ENCODE data around the gene PLEKHA6.

The PLEKHA6 gene

DNA sequence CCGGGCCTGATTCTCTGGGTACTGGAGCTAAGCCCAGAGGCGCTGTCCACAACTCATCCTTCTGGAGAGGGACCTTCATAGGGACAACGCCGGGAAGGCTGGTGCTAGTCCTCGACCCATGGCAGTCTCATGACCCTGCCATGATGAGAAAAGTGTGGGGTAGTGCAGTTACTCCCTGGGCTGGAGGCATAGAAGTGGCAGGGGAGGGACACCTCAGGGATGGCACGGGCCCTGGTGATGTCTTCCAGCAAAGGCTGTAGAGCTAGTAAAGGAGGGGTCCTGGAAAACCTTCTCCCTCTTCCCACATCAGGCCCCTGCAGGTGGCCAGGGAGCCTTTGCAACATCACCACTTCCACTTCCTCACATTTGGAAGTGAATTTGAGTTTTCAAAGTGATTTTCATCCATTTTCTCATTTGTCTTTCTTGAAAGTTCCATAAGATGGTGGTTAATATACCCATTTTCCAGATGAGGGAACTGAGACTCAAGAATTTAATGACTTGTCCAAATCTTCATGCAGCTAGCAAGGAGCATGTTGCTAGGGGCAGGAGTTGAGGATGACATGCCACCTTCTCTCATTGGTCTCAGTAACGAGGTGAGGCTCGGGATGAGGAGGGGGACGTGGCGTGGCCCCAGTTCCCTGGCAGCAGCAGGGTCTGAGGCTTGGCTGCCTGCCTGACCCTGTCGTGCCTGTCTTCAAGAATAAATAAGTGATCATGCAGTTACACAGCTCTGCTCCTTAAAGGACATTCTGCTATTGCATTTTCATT lies 142.7 kb downstream of the PLEKHA6 start:
- DNase-seq (ENCODE audit: low spot score) = no peak

DNA sequence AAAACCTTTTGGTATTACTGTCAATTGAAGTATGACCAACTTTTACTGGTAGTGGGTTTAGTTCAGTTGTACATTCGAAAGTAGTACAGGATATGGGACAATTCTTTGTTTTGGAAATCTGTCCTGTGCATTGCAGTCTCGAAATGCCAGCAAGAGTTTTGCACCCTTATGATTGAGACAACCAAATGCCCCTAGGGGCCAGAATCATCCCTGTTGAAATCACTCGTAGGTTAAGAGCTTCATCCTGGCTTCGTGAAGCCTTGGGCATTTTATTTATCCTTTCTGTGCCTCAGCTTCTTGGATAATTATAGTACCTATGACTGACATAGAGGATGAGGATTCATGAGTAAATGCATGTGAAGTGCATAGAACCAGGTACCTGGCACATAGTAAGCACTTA lies 143.5 kb downstream of the PLEKHA6 start:
- no peak for DNase-seq (ENCODE audit: low spot score)

DNA sequence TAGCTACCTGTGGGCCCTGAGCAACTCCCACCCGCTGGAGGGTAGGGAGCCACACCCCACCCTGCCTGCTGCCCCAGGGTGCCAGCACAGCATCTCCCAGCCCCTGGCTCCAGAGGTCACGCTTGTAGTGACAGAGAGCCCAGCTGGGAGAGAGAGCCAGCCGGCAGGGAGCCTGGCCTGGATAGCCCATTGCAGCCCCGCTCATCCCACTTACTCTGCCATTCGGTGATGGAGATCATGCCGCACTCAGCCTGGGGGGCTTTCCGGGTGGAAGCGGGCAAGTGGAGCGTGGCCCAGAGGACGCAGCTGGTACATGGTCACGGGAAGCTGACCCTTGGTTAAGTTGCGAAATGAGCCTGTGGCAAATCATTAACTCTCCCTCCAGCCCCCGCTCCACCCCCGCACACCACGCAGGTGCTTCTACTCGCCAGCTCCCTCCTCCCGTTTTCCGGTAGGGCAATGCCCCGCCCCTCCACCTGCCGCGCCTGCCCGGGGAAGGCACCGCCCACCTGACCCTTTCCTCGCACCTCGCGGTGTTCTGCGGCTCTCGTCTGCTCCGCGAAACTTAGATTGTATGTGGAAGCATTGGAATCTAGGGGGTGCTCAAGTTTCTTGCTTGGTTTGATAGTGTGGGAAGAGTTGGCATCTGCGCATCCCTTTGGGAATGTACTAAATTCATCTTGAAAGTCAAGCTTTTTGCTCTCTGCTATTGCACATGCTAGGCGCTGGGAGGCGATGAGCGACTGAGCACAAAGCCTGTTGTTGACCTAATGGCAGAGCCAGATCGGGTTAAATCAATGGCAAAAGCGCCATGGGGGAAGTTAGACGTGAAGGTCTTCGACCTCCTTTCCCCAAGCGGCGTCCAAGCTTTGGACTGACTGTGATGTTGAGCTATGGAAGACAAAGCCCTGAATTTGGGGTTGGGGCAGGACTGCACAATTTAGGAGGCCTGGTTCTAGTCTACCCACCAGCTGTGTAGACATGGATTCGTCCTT lies 145.8 kb downstream of the PLEKHA6 start, which contains the start of gene GOLT1A:
Gene GOLT1A, minus strand, starts transcription at position 321 of the 995 bp plus-strand sequence. Its CDS starts 82 bp downstream, at position 239.
- peak; percentile 57 for DNase-seq (ENCODE audit: low spot score)

DNA sequence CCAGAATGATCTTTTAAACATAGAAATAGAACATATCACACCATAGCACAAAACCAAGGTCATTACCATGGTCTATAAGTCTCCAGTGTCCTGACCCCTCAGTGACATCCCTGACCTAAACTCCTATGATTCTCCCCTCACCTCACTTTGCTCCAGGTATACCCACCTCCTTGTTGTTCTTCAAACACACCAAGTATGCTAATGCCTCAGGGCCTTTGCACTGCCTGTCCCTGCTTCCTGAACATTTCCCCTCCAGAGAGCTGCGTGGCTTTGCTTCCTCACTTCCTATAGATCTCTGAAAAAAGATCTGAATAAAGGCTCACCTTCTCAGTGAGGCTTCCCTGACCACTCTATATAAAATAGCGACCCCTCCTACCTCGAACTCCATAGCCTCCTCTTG lies 147.0 kb downstream of the PLEKHA6 start:
- DNase-seq (ENCODE audit: low spot score) = no peak

DNA sequence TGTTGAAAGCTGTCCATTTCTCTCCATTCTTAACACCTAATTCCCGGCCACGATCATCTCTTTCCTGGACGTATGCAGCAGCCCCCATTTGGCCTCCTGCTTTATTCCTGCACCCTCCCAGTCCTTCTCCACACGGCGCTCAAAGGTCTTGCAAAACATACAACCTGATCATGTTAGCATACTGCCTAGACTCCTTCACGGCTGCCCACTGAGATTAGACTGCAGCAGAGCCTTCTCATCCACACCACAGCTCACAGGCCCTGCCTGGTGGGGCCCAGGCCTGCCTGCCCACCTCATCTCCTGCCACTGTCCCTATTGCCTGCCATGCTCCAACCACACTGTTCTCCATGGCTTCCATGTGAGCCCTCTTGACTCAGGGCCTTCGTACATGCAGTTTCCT lies 148.7 kb downstream of the PLEKHA6 start:
- no peak for DNase-seq (ENCODE audit: low spot score)

DNA sequence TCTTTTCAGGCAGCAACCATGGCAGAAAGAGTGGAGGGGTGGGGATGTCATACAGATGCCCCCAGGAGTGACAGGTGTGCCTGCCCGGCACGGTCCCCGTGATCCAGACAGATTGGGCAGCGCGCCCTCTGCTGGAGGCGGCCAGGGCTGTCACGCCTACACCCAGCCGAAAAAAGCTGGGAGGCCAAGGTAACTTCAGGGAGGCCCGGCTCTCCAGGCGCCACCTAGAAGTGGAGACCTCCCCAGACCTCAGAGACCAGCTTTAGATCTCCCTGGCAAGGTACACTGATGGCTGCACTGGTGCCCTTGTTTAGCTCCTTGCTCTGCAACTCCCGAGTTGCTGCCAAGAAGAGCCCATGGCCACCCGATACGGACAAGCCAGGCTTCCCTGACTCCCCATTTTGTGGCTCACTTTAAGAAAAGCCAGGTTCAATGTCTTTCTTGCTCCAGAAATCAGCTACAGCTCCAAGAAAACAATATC lies 152.6 kb downstream of the PLEKHA6 start:
- DNase-seq (ENCODE audit: low spot score) = peak; percentile 51

DNA sequence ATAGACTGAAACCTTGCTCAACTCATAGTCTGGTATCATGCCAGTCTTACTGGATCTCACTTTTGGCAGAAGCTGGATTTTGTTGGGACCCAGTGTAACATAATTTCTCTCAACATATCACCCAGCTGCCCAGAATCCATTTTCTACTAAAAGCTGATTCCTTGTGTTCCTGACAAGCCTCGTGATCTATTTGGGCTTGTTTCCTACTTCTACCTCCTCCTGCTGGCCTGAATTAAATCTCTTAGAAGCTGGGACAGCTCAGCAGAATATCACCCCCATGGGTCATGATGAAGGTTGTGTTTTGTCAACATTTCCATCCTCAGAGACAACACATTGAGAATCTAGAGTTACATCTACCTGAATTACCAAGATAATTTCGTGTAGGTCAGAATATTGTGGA lies 153.6 kb downstream of the PLEKHA6 start:
- DNase-seq (ENCODE audit: low spot score) = no peak

DNA sequence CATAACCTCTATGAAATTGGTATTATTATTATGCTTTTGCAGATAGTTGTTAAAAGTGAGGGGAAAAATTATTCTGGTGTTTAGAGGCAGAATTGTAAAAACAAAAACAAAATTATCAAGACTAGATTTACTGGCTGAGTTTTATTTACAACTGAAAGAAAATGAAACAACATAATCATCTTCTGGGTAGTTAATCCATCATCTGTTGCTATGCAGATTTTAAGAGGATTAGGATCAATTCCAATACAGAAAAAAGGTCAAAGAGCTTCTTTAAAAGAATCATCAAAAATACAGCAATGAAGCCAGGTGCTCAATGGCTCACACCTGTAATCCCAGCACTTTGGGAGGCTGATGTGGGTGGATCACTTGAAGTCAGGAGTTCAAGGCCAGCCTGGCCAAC lies 154.2 kb downstream of the PLEKHA6 start:
- DNase-seq (ENCODE audit: low spot score) = no peak

DNA sequence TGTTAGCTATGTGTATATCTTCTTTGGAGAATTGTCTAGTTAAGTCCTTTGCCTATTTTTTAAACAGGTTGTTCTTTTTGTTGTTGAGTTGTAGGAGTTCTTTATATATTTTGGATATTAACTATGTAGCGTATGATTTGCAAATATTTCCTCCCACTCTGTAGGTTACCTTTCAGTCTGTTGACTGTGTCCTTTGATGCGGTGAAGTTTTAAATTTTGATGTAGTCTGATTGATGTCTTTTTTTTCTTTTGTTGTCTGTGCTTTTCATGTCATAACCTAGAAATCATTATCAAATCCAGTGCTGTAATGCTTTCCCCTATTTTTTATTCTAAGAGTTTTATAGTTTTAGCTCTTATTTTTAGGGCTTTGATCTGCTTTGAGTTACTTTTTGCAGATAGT lies 154.8 kb downstream of the PLEKHA6 start:
- no peak for DNase-seq (ENCODE audit: low spot score)

DNA sequence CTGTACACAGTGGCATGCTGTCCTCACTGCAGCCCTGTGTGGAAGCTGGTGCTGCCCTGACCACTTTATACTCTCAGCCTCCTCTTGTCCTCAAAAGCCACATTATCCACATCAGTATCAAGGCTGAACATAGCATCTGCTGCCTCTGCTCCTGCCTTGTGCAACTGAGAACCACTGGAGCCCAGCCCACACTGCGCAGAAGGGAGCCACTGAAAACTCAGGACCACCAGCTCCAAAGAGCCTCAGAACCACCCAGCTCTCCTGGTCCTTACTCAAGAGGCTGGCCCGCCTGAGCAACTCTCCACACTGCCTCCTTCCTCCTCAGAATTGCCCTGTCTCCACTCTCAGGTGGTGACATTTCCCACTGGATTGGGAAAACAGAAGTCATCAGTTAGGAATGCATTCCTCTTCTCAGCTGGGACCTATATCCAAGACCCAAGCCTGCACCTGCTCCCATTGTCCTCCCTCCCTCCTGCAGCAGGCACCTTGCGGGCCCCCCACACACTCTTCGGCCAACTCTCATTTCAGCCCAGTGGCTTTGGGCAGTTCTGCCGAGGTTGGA lies 156.4 kb downstream of the PLEKHA6 start:
- no peak for DNase-seq (ENCODE audit: low spot score)

DNA sequence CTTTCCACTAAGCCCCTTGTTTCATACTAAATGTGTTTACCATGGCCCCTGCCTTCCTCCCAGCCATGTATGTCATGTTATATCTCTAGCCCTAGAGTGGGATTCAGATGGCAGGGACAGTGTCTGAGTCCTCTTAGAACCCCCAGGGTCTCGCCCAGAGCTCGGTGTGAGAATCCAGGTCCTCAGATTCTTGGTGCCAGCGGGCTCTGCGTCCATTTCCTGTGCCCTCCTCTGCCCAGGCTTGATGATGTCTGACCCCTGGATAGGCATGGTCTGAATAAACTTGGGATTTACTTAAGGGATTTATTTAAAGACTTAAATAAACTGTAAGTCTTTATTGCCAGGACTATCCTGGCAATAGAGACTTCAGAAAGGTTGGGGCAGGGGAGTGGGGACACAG lies 157.2 kb downstream of the PLEKHA6 start:
- no peak for DNase-seq (ENCODE audit: low spot score)

DNA sequence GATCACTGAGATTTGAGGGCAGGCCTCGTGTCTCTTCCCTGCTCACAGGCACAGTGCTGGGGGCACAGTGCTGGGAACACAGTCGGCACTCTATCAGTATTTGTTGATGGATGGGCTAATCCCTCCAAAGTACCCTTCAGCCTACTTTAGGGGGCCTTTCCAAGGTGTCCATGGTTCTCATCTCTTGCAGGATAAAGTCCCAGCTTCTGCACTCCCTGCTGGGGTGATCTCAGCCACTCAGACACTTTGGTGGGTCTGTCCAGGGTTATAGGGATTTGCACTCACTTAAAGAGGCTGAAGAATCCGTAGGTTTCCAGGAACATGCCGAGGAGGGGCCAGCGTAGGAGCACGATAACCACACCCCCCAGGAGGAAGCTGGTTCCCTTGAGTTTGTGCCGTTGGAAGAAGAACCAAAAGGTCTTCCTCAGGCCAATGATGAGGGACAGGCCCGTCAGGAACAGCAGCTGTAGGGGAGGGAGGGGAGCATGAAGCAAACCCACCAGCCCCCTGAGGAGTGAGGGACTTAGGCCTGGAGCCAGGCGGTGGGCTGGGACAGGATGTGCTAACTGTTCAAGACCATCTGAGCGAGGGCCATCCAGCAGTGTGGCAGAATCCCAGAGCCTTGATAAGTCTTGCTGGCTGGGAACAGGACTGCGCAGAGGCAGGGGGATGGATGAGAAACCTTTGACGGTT lies 158.2 kb downstream of the PLEKHA6 start:
- no peak for DNase-seq (ENCODE audit: low spot score)

DNA sequence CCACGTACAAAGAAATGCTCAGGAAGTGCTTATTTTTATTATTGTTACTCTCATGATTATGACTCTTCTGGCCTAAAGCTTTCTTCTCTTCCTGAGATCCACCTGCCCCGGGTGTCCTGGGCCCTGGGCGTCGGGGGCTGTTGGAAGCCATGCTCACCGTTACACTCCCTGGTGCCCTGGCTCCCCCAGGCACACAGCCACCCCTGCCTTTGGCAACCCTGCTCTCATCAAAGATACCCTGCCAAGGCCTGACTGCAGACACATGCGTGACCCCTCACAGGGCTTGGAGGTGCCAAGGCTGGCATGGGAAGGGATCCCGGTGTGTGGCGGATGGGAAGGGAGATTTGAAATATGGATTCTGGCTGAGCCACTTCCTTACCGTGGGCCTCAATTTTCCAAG lies 160.2 kb downstream of the PLEKHA6 start:
- no peak for DNase-seq (ENCODE audit: low spot score)

DNA sequence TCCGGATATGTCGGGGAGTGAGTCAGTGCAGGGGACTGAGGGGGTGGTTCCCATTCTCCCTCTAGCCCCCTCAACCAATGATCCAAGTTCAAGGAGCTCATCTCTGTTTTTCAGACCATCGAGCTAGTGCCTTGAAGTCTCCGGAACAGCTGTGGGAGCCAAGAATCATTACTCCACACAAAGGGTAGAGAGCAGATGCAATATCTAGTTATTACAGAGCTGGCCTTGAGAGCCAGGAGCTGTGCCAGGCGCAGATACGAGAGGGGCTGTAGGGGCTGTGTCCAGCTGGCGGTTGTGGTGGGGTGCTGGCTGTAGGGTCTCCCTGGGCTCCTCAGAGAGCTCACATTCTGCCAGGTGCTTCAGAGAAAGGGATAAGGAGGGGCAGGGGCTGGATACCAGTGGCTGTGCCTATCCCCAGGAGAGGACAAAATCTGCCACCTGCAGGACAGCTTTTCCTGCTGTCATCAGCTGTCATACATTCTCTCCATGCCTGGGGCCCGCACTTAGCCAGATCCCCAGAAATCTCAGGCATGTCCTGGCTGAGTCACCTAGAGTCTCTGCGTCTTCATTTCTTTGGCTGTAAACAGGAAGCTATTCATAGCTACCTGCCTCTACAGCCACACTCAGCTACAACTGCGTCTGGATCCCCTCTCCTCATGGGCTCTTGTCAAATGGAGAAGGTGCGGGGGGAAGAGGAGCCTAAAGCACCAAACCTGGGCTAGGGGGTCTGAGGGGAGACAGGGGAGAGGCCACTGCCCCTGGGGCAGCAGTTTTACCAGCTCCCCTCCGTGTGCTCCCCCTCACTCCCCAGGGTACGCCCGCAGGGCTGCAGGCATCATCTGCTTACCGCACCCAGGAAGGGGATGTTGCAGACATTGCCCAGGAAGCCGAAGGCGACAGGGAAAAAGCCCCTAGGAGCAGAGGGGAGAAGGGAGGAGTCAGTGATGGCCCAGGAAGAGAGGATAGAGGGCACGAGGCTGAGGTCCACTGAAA lies 161.1 kb downstream of the PLEKHA6 start:
- DNase-seq (ENCODE audit: low spot score) = no peak

DNA sequence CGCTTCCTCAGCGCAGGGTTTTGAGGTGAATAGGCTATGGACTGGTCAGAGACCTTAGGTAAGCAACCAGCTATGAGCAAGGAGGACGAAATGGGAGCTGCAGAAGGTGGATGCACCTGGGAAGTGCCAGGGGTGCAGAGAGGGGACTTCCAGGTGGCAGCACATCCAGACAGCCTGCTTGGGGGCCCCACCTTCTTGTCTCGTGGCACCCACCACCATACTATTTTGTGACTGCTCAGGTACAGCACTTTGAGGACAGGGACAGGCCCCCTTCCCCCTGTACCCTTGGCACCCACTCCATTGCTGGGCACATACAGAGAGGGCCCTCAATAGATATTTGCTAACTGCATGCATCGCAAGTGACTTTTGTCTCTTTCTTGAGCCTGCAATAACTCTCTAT lies 162.7 kb downstream of the PLEKHA6 start:
- no peak for DNase-seq (ENCODE audit: low spot score)

DNA sequence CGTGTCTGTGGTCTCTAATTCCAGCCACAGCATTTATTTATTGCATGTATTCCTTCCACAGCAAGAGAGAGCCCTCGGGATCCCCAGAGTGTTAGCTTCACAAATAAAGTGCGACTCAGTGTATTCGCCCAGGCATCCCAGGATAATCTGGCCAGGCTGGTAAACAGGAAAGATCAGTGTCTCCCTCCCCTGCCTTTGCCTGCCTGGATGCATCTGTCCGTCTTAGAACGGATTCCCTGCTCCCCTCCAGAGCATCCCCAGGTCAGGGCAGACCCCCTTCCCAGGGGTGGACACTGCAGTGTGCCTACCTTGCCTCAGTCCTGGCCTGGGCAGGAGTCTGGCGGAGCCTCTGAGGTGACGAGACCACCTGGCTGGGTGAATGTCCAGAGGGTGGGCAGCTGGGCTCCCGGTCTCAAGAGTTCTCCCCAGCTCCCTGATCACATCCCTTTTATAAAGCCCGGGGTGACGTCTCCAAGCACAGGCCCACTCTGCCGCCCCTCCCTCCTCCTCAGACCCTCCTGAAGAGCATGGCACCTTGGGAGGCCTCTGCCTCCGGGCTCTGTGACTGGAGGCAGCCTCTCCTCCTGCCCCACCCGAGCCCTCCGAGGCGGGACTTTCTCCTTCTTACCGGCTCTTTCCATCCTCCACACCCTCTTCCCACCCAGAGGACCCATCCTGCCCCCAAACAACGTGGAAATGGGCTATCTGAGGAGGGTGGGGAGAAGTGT lies 163.5 kb downstream of the PLEKHA6 start, which contains the start of gene KISS1:
Gene KISS1, minus strand, starts transcription at position 424 of the 728 bp plus-strand sequence. CDS start 3,615 bp downstream, outside the sequence.
- no peak for DNase-seq (ENCODE audit: low spot score)

DNA sequence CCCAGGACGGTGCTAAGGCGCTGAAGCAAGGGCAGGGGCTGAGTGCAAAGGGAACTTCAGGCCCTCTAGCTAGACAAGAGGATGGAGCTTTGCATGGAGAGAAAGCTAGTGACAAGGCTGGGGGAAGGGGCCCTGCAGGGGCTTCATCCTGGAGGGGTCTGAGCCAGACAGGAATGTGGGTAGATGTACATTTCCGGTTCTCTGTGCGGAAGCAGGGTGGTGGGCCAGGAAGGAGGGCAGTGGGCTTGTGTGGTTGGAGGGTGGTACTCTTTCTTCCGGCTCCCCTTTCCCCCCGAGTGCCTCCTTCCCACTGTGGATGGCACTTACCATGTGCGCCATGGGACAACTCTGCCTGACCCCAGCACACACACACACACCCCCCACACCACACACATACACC lies 165.0 kb downstream of the PLEKHA6 start:
- no peak for DNase-seq (ENCODE audit: low spot score)

DNA sequence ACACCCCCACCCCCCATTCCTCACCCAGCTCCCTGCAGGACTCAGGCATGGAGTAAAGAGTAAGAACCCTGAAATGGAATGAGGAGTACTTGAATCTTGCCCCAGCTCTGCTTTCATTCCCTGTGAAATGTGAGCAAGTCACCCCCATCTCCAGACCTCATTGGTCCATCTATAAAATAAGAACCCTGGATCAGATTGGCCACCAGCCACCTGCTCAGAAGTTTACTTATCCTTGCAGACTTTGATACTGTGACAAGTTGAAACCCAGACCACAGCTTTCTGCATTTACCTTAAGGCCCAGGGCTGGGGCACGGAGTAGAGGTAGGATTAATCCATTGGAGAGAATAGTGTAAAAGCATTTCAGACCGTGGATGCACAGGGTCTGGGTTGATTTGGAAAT lies 165.6 kb downstream of the PLEKHA6 start:
- no peak for DNase-seq (ENCODE audit: low spot score)

DNA sequence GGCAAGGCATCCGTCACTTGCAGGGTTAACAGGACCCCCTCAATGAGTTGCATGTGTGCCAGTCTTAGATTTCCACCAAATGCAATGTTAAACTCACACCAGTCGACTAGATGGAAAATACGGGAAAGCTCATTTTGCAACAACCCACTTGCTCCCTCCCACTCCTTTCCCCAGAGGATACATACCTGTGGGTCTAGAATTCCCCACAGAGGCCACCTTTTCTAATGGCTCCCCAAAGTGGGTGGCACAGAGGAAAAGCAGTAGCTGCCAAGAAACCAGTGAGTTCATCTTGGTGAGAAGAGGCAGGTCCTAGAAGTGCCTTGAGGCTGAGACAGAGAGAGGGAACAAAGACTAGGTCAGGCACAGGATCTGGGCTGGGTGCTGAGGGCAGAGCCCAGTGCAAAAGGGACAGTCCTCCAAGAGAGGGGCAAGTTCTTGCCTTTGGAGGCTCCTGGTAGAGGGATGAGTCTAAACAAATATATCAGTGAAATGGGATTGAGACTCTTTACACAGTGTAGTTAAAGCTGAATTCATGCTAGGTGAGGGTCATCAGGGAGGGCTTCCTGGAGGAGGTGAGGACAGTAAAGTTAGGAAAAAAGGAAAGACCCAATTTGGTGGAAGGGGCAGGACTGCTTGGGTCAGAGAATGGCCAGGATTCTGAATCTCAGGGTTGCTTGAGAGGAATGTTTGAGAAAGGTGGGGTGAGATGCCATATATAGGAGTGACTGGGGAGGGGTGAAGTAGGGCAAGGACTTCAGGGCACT lies 167.0 kb downstream of the PLEKHA6 start:
- no peak for DNase-seq (ENCODE audit: low spot score)
